ENCODE results near the gene CLEC18B.
"Not testable (repeated sequence)": the region's sequence is repeated elsewhere in the genome, so short reads cannot be mapped to it uniquely, and the experiment has no call there.

The CLEC18B gene

GRCh38 chr16:74420612-74421481, at the start of gene CLEC18B:
Gene CLEC18B (minus strand): TSS chr16:74421478. CDS start chr16:74421270, 208 bp downstream.
- not testable (repeated sequence) for H3K36me3 Mint-ChIP-seq; H3K4me1 Mint-ChIP-seq; H3K4me3 Mint-ChIP-seq; H3K9me3 Mint-ChIP-seq; DNase-seq (ENCODE audit: low spot score in 2 of 2); H3K27ac Mint-ChIP-seq; ATAC-seq

- no peak overlapping the region for H3K4me3 Mint-ChIP-seq
- peaks cover 100% of the 10 kb centered on the region for H3K36me3 Mint-ChIP-seq
- ATAC-seq (no peak), DNase-seq (ENCODE audit: low spot score in 2 of 2) (no peak)
- H3K4me1 Mint-ChIP-seq, result peaks cover 21% of the 10 kb centered on the region
- H3K27ac Mint-ChIP-seq, result no peak overlapping the region
- no peaks in the 10 kb centered on the region for H3K9me3 Mint-ChIP-seq
Measured at GRCh38 chr16:74469946-74470478, 48.7 kb upstream of the CLEC18B start.

- H3K27ac Mint-ChIP-seq, result no peak overlapping the region
- no peak for ATAC-seq
- no peaks in the 10 kb centered on the region for H3K9me3 Mint-ChIP-seq
- H3K4me3 Mint-ChIP-seq, result no peak overlapping the region
- peaks cover 21% of the 10 kb centered on the region for H3K4me1 Mint-ChIP-seq
- H3K36me3 Mint-ChIP-seq, result peaks cover 100% of the 10 kb centered on the region
- no peak for DNase-seq (ENCODE audit: low spot score in 2 of 2)
Measured at GRCh38 chr16:74468807-74469525, 47.7 kb upstream of the CLEC18B start.

- Mint-ChIP-seq H3K4me1 (peaks cover 21% of the 10 kb centered on the region), H3K4me3 (peak overlapping the region; percentile 3), H3K27ac (peak overlapping the region; percentile 60), H3K9me3 (no peaks in the 10 kb centered on the region), H3K36me3 (peaks cover 100% of the 10 kb centered on the region)
- ATAC-seq, result peak; percentile 91
- no peak for DNase-seq (ENCODE audit: low spot score in 2 of 2)
Measured at GRCh38 chr16:74466872-74467271, 45.6 kb upstream of the CLEC18B start.

- peak overlapping the region; percentile 60 for H3K27ac Mint-ChIP-seq
- H3K4me3 Mint-ChIP-seq, result peak overlapping the region; percentile 3
- no peak for DNase-seq (ENCODE audit: low spot score in 2 of 2)
- no peaks in the 10 kb centered on the region for H3K9me3 Mint-ChIP-seq
- H3K4me1 Mint-ChIP-seq, result peaks cover 21% of the 10 kb centered on the region
- peak; percentile 58 for ATAC-seq
- peaks cover 100% of the 10 kb centered on the region for H3K36me3 Mint-ChIP-seq
Measured at GRCh38 chr16:74465851-74466685, 44.8 kb upstream of the CLEC18B start.

GRCh38 chr16:74465281-74465680, 44.0 kb upstream of the CLEC18B start:
- Mint-ChIP-seq H3K36me3 (peaks cover 100% of the 10 kb centered on the region), H3K27ac (no peak overlapping the region), H3K4me3 (no peak overlapping the region), H3K4me1 (peaks cover 21% of the 10 kb centered on the region), H3K9me3 (no peaks in the 10 kb centered on the region)
- no peak for ATAC-seq
- DNase-seq (ENCODE audit: low spot score in 2 of 2), result no peak

- peaks cover 100% of the 10 kb centered on the region for H3K36me3 Mint-ChIP-seq
Measured at GRCh38 chr16:74463888-74464287, 42.6 kb upstream of the CLEC18B start.

GRCh38 chr16:74462361-74462760, 41.1 kb upstream of the CLEC18B start:
- Mint-ChIP-seq H3K9me3 (no peaks in the 10 kb centered on the region), H3K36me3 (peaks cover 100% of the 10 kb centered on the region), H3K4me3 (no peak overlapping the region), H3K27ac (peak overlapping the region; percentile 37), H3K4me1 (peaks cover 18% of the 10 kb centered on the region)
- no peak for DNase-seq (ENCODE audit: low spot score in 2 of 2)
- ATAC-seq, result no peak

More at GRCh38 chr16:74463888-74464287, 42.6 kb upstream of the CLEC18B start:
- Mint-ChIP-seq H3K9me3 (no peaks in the 10 kb centered on the region), H3K27ac (peak overlapping the region; percentile 30), H3K4me1 (peaks cover 21% of the 10 kb centered on the region), H3K4me3 (no peak overlapping the region)
- DNase-seq (ENCODE audit: low spot score in 2 of 2), result no peak
- no peak for ATAC-seq

GRCh38 chr16:74461826-74462225, 40.5 kb upstream of the CLEC18B start:
- Mint-ChIP-seq H3K9me3 (no peaks in the 10 kb centered on the region), H3K36me3 (peaks cover 100% of the 10 kb centered on the region), H3K4me1 (peaks cover 13% of the 10 kb centered on the region), H3K27ac (peak overlapping the region; percentile 37), H3K4me3 (no peak overlapping the region)
- DNase-seq (ENCODE audit: low spot score in 2 of 2), result no peak
- no peak for ATAC-seq

GRCh38 chr16:74460542-74460941, 39.3 kb upstream of the CLEC18B start:
- Mint-ChIP-seq H3K27ac (no peak overlapping the region), H3K4me1 (no peaks in the 10 kb centered on the region), H3K9me3 (no peaks in the 10 kb centered on the region), H3K36me3 (peaks cover 100% of the 10 kb centered on the region), H3K4me3 (no peak overlapping the region)
- ATAC-seq (no peak), DNase-seq (ENCODE audit: low spot score in 2 of 2) (no peak)

- no peak for DNase-seq (ENCODE audit: low spot score in 2 of 2)
- peaks cover 100% of the 10 kb centered on the region for H3K36me3 Mint-ChIP-seq
- no peak overlapping the region for H3K4me3 Mint-ChIP-seq
- H3K9me3 Mint-ChIP-seq, result no peaks in the 10 kb centered on the region
- peak overlapping the region; percentile 29 for H3K27ac Mint-ChIP-seq
- no peaks in the 10 kb centered on the region for H3K4me1 Mint-ChIP-seq
- ATAC-seq, result no peak
Measured at GRCh38 chr16:74456290-74456625, 35.0 kb upstream of the CLEC18B start.

- no peaks in the 10 kb centered on the region for H3K9me3 Mint-ChIP-seq
- H3K27ac Mint-ChIP-seq, result peak overlapping the region; percentile 29
- ATAC-seq (no peak), DNase-seq (ENCODE audit: low spot score in 2 of 2) (no peak)
- H3K4me3 Mint-ChIP-seq, result no peak overlapping the region
- H3K36me3 Mint-ChIP-seq, result peaks cover 100% of the 10 kb centered on the region
- H3K4me1 Mint-ChIP-seq, result no peaks in the 10 kb centered on the region
Measured at GRCh38 chr16:74455619-74456289, 34.5 kb upstream of the CLEC18B start.

- H3K36me3 Mint-ChIP-seq, result peaks cover 100% of the 10 kb centered on the region
- H3K4me3 Mint-ChIP-seq, result no peak overlapping the region
- ATAC-seq (no peak), DNase-seq (ENCODE audit: low spot score in 2 of 2) (no peak)
- H3K9me3 Mint-ChIP-seq, result no peaks in the 10 kb centered on the region
- peak overlapping the region; percentile 29 for H3K27ac Mint-ChIP-seq
- no peaks in the 10 kb centered on the region for H3K4me1 Mint-ChIP-seq
Measured at GRCh38 chr16:74455213-74455612, 33.9 kb upstream of the CLEC18B start.

GRCh38 chr16:74451951-74452758, 30.9 kb upstream of the CLEC18B start:
- DNase-seq (ENCODE audit: low spot score in 2 of 2) (no peak), ATAC-seq (no peak)
- no peaks in the 10 kb centered on the region for H3K9me3 Mint-ChIP-seq
- no peak overlapping the region for H3K4me3 Mint-ChIP-seq
- peaks cover 95% of the 10 kb centered on the region for H3K36me3 Mint-ChIP-seq
- H3K27ac Mint-ChIP-seq, result peak overlapping the region; percentile 66
- H3K4me1 Mint-ChIP-seq, result peaks cover 6% of the 10 kb centered on the region
